GM10847 (cell line): ENCODE data around the gene ANGPTL5.

Source experiments
- POLR2A ChIP-seq: IDR thresholded peaks from 2 replicates; pipeline ENCODE4 v1.6.1; 2011; ENCODE audit not compliant: insufficient read length; ENCODE audit errors: extremely low read depth

ANGPTL5 gene

GRCh38 chr11:101913656-101914055, 2.7 kb downstream of the ANGPTL5 start:
- TF ChIP-seq POLR2A, result no peak

- TF ChIP-seq POLR2A, result no peak
These were observed 3.5 kb downstream of the ANGPTL5 start for GRCh38 chr11:101912823-101913284.

- no peak for TF ChIP-seq POLR2A
These were observed 7.2 kb downstream of the ANGPTL5 start for GRCh38 chr11:101909087-101909486.

GRCh38 chr11:101907815-101908214, 8.5 kb downstream of the ANGPTL5 start:
- TF ChIP-seq POLR2A, result no peak

- no peak for TF ChIP-seq POLR2A
These were observed 21.8 kb downstream of the ANGPTL5 start for GRCh38 chr11:101894505-101894904.

- TF ChIP-seq POLR2A, result no peak
These were observed 26.6 kb downstream of the ANGPTL5 start for GRCh38 chr11:101889767-101890166.

- no peak for TF ChIP-seq POLR2A
These were observed 30.7 kb downstream of the ANGPTL5 start for GRCh38 chr11:101885631-101886030.

- no peak for TF ChIP-seq POLR2A
These were observed 34.7 kb downstream of the ANGPTL5 start for GRCh38 chr11:101881586-101881985.

- no peak for TF ChIP-seq POLR2A
These were observed 36.1 kb downstream of the ANGPTL5 start for GRCh38 chr11:101880222-101880621.

- no peak for TF ChIP-seq POLR2A
These were observed 44.0 kb downstream of the ANGPTL5 start for GRCh38 chr11:101872171-101872882.

GRCh38 chr11:101870510-101870909, 45.8 kb downstream of the ANGPTL5 start:
- no peak for TF ChIP-seq POLR2A

GRCh38 chr11:101867951-101868350, 48.4 kb downstream of the ANGPTL5 start:
- no peak for TF ChIP-seq POLR2A

GRCh38 chr11:101866619-101867491, 49.5 kb downstream of the ANGPTL5 start:
- TF ChIP-seq POLR2A, result no peak

- TF ChIP-seq POLR2A, result no peak
These were observed 52.2 kb downstream of the ANGPTL5 start for GRCh38 chr11:101864098-101864497.

- no peak for TF ChIP-seq POLR2A
These were observed 53.0 kb downstream of the ANGPTL5 start for GRCh38 chr11:101863361-101863760.
